ENCODE data around the gene ZBTB42.

Gene ZBTB42

GRCh38 chr14:104794993-104795780 lies 5.7 kb upstream of the ZBTB42 start, which contains the start of gene AKT1:
TSS of gene AKT1 (minus strand) at chr14:104795748. CDS start at chr14:104792643, 3,105 bp downstream.
- Histone ChIP-seq H3K9ac (ENCODE audit: low read depth, low read length) (no peak within 1 kb of the TSS), H3K9me3 (ENCODE audit: control insufficient read depth, insufficient read depth, low read length) (no peaks in the 10 kb centered on the region), H3K27me3 (ENCODE audit: control insufficient read depth, insufficient read depth, low read length) (peaks cover 34% of the 10 kb centered on the region), H3K4me3 (ENCODE audit: low read depth, low read length) (peak within 1 kb of the TSS; percentile 64), H3K4me1 (ENCODE audit: control insufficient read depth, insufficient read depth, low read length) (peaks cover 20% of the 10 kb centered on the region), H3K36me3 (ENCODE audit: control insufficient read depth, insufficient read depth, low read length) (peaks cover 8% of the 10 kb centered on the region)

- Histone ChIP-seq H3K4me1 (ENCODE audit: control insufficient read depth, insufficient read depth, low read length) (peaks cover 20% of the 10 kb centered on the region), H3K4me3 (ENCODE audit: low read depth, low read length) (peak overlapping the region; percentile 50), H3K9ac (ENCODE audit: low read depth, low read length) (no peak overlapping the region), H3K36me3 (ENCODE audit: control insufficient read depth, insufficient read depth, low read length) (peaks cover 8% of the 10 kb centered on the region), H3K9me3 (ENCODE audit: control insufficient read depth, insufficient read depth, low read length) (no peaks in the 10 kb centered on the region), H3K27me3 (ENCODE audit: control insufficient read depth, insufficient read depth, low read length) (peaks cover 34% of the 10 kb centered on the region)
These were observed 4.9 kb upstream of the ZBTB42 start for GRCh38 chr14:104795781-104796686.

- Histone ChIP-seq H3K9me3 (ENCODE audit: control insufficient read depth, insufficient read depth, low read length) (no peaks in the 10 kb centered on the region), H3K4me3 (ENCODE audit: low read depth, low read length) (no peak overlapping the region), H3K27me3 (ENCODE audit: control insufficient read depth, insufficient read depth, low read length) (peaks cover 40% of the 10 kb centered on the region), H3K9ac (ENCODE audit: low read depth, low read length) (no peak overlapping the region), H3K4me1 (ENCODE audit: control insufficient read depth, insufficient read depth, low read length) (peaks cover 20% of the 10 kb centered on the region), H3K36me3 (ENCODE audit: control insufficient read depth, insufficient read depth, low read length) (peaks cover 3% of the 10 kb centered on the region)
These were observed 4.2 kb upstream of the ZBTB42 start for GRCh38 chr14:104796687-104797081.

GRCh38 chr14:104797115-104798044 lies 3.5 kb upstream of the ZBTB42 start:
- Histone ChIP-seq H3K4me1 (ENCODE audit: control insufficient read depth, insufficient read depth, low read length) (peaks cover 20% of the 10 kb centered on the region), H3K4me3 (ENCODE audit: low read depth, low read length) (peak overlapping the region; percentile 18), H3K27me3 (ENCODE audit: control insufficient read depth, insufficient read depth, low read length) (peaks cover 47% of the 10 kb centered on the region), H3K9ac (ENCODE audit: low read depth, low read length) (no peak overlapping the region), H3K36me3 (ENCODE audit: control insufficient read depth, insufficient read depth, low read length) (no peaks in the 10 kb centered on the region), H3K9me3 (ENCODE audit: control insufficient read depth, insufficient read depth, low read length) (no peaks in the 10 kb centered on the region)

- peaks cover 14% of the 10 kb centered on the region for H3K4me1 ChIP-seq (ENCODE audit: control insufficient read depth, insufficient read depth, low read length)
These were observed 2.3 kb upstream of the ZBTB42 start for GRCh38 chr14:104798300-104799243.

GRCh38 chr14:104799244-104800014 lies 1.5 kb upstream of the ZBTB42 start:
- H3K36me3 ChIP-seq (ENCODE audit: control insufficient read depth, insufficient read depth, low read length): peaks cover 4% of the 10 kb centered on the region
- H3K4me3 ChIP-seq (ENCODE audit: low read depth, low read length): peak overlapping the region; percentile 58
- H3K9me3 ChIP-seq (ENCODE audit: control insufficient read depth, insufficient read depth, low read length): no peaks in the 10 kb centered on the region
- H3K9ac ChIP-seq (ENCODE audit: low read depth, low read length): peak overlapping the region; percentile 68
- peaks cover 48% of the 10 kb centered on the region for H3K27me3 ChIP-seq (ENCODE audit: control insufficient read depth, insufficient read depth, low read length)
- H3K4me1 ChIP-seq (ENCODE audit: control insufficient read depth, insufficient read depth, low read length): peaks cover 10% of the 10 kb centered on the region

More at GRCh38 chr14:104798300-104799243, 2.3 kb upstream of the ZBTB42 start:
- H3K36me3 ChIP-seq (ENCODE audit: control insufficient read depth, insufficient read depth, low read length): peaks cover 4% of the 10 kb centered on the region
- H3K27me3 ChIP-seq (ENCODE audit: control insufficient read depth, insufficient read depth, low read length): peaks cover 48% of the 10 kb centered on the region
- H3K9me3 ChIP-seq (ENCODE audit: control insufficient read depth, insufficient read depth, low read length): no peaks in the 10 kb centered on the region
- no peak overlapping the region for H3K9ac ChIP-seq (ENCODE audit: low read depth, low read length)
- no peak overlapping the region for H3K4me3 ChIP-seq (ENCODE audit: low read depth, low read length)

- peaks cover 48% of the 10 kb centered on the region for H3K27me3 ChIP-seq (ENCODE audit: control insufficient read depth, insufficient read depth, low read length)
- peaks cover 10% of the 10 kb centered on the region for H3K4me1 ChIP-seq (ENCODE audit: control insufficient read depth, insufficient read depth, low read length)
- H3K9me3 ChIP-seq (ENCODE audit: control insufficient read depth, insufficient read depth, low read length): no peaks in the 10 kb centered on the region
- H3K9ac ChIP-seq (ENCODE audit: low read depth, low read length): peak overlapping the region; percentile 68
- H3K4me3 ChIP-seq (ENCODE audit: low read depth, low read length): peak overlapping the region; percentile 58
- peaks cover 6% of the 10 kb centered on the region for H3K36me3 ChIP-seq (ENCODE audit: control insufficient read depth, insufficient read depth, low read length)
These were observed 708 bp upstream of the ZBTB42 start for GRCh38 chr14:104800015-104800770.

- H3K4me3 ChIP-seq (ENCODE audit: low read depth, low read length): peak overlapping the region; percentile 63
- no peak overlapping the region for H3K9ac ChIP-seq (ENCODE audit: low read depth, low read length)
- H3K4me1 ChIP-seq (ENCODE audit: control insufficient read depth, insufficient read depth, low read length): peaks cover 7% of the 10 kb centered on the region
- peaks cover 8% of the 10 kb centered on the region for H3K36me3 ChIP-seq (ENCODE audit: control insufficient read depth, insufficient read depth, low read length)
- H3K9me3 ChIP-seq (ENCODE audit: control insufficient read depth, insufficient read depth, low read length): no peaks in the 10 kb centered on the region
- peaks cover 41% of the 10 kb centered on the region for H3K27me3 ChIP-seq (ENCODE audit: control insufficient read depth, insufficient read depth, low read length)
These were observed 856 bp downstream of the ZBTB42 start for GRCh38 chr14:104801520-104802393.
